Endothelial cell of umbilical vein (primary cell): Measurements from ENCODE around the gene CELF5.

ENCODE experiments used
- CTCF ChIP-seq, 2 donors: IDR thresholded peaks; 1 replicate in 1 of 2; 2 replicates in 1 of 2; pipeline ENCODE4 v1.5.1; 2011; ENCODE audit warnings: low read length in 2 of 2, mild to moderate bottlenecking in 2 of 2, moderate library complexity in 2 of 2, control low read depth in 1 of 2, inconsistent platforms in 1 of 2, low read depth in 1 of 2; ENCODE audit not compliant: insufficient read depth in 1 of 2; ENCODE audit errors: extremely low read depth in 1 of 2
- EZH2 ChIP-seq: IDR thresholded peaks from 2 replicates; pipeline ENCODE4 v1.6.1; 2012; ENCODE audit warnings: borderline replicate concordance, low read depth, mild to moderate bottlenecking, moderate library complexity, low read length, inconsistent platforms; ENCODE audit not compliant: severe bottlenecking
- FOS ChIP-seq: IDR thresholded peaks from 2 replicates; pipeline ENCODE4 v1.6.1; 2011; ENCODE audit warnings: mild to moderate bottlenecking, low read length, moderate library complexity, borderline replicate concordance; ENCODE audit not compliant: insufficient read depth
- GATA2 ChIP-seq: IDR thresholded peaks from 2 replicates; pipeline ENCODE4 v1.7.0; 2011; ENCODE audit warnings: low read depth, mild to moderate bottlenecking, moderate library complexity, mixed read lengths, low read length; ENCODE audit not compliant: insufficient read length, insufficient read depth
- JUN ChIP-seq: IDR thresholded peaks from 2 replicates; pipeline ENCODE4 v1.6.1; 2011; ENCODE audit warnings: borderline replicate concordance, low read depth; ENCODE audit not compliant: insufficient read length, insufficient read depth
- MAX ChIP-seq: IDR thresholded peaks from 2 replicates; pipeline ENCODE4 v1.6.1; 2011; ENCODE audit not compliant: insufficient read depth, insufficient read length
- MYC ChIP-seq: IDR thresholded peaks from one replicate; pipeline ENCODE4 v1.6.1; 2011; ENCODE audit warnings: mild to moderate bottlenecking, low read depth, low read length
- POLR2A ChIP-seq: IDR thresholded peaks from 2 replicates; pipeline ENCODE4 v1.6.1; 2012; ENCODE audit warnings: low read depth, mild to moderate bottlenecking, control low read depth, low read length
- POLR2AphosphoS5 ChIP-seq: IDR thresholded peaks from 2 replicates; pipeline ENCODE4 v1.6.1; 2012; ENCODE audit warnings: low read depth, mild to moderate bottlenecking, control low read depth, low read length, moderate library complexity; ENCODE audit not compliant: insufficient read depth

- TF ChIP-seq POLR2A (no peak), CTCF (IDR thresholded peaks at IDR 0.05; ENCODE audit: extremely low read depth in 1 of 2, insufficient read depth in 1 of 2, low read depth in 1 of 2, low read length in 2 of 2) (no peak), EZH2 (no peak), MAX (no peak), FOS (no peak), POLR2AphosphoS5 (no peak), MYC (no peak), JUN (no peak), GATA2 (no peak)
Measured at GRCh38 chr19:3279306-3279705, 54.8 kb downstream of the CELF5 start.
